Heart left ventricle (tissue), 16 donors: ENCODE measurements around the gene CTDP1. TPM values are rescaled to one million over a fixed set of nuclear protein-coding genes. Genes with fewer than 3 reads are reported as not detected.

Experiments
- ATAC-seq, 4 donors: fragments of 200-7000 bp; cut with Tn5 transposase; one replicate each; pipeline ENCODE4 v1.9.1; 2020 to 2022; ENCODE audit warnings: moderate library complexity in 4 of 4, mild to moderate bottlenecking in 3 of 4, moderate number of reproducible peaks in 1 of 4
- DNase-seq, 5 donors: peaks; one replicate each; pipeline ENCODE4 v3.0.0-alpha.2; 2020
- H3K27ac ChIP-seq, 12 donors: fragments of 200-600 bp; sonication (generic) in 4 of 12; one replicate each; pipeline versions ENCODE4 v1.5.0 to v1.8.0; 2016 to 2022; ENCODE audit warnings: mild to moderate bottlenecking in 2 of 12
- H3K27me3 ChIP-seq, 9 donors: fragments of 200-600 bp; sonication (generic) in 2 of 9; one replicate each; pipeline versions ENCODE4 v1.5.1 to v1.8.0; 2016 to 2022; ENCODE audit warnings: mild to moderate bottlenecking in 3 of 9
- H3K36me3 ChIP-seq, 9 donors: fragments of 200-600 bp; sonication (generic) in 2 of 9; one replicate each; pipeline versions ENCODE4 v1.5.0 to v1.8.0; 2018 to 2022; ENCODE audit warnings: mild to moderate bottlenecking in 2 of 9
- H3K4me1 ChIP-seq, 12 donors: fragments of 200-600 bp; sonication (generic) in 4 of 12; one replicate each; pipeline versions ENCODE4 v1.5.0 to v1.8.0; 2016 to 2022; ENCODE audit warnings: mild to moderate bottlenecking in 3 of 12
- H3K4me3 ChIP-seq, 12 donors: fragments of 200-600 bp; sonication (generic) in 4 of 12; one replicate each; pipeline versions ENCODE4 v1.5.0 to v1.8.0; 2017 to 2022; ENCODE audit warnings: mild to moderate bottlenecking in 9 of 12, moderate library complexity in 4 of 12
- H3K9me3 ChIP-seq, 12 donors: fragments of 200-600 bp; sonication (generic) in 4 of 12; one replicate each; pipeline versions ENCODE4 v1.5.0 to v1.8.0; 2016 to 2022; ENCODE audit warnings: mild to moderate bottlenecking in 1 of 12
- POLR2A ChIP-seq, 2 donors: fragments of 450-650 bp; IDR thresholded peaks; one replicate each; pipeline ENCODE4 v1.6.1; 2017; ENCODE audit warnings: antibody characterized with exemption in 2 of 2, mild to moderate bottlenecking in 2 of 2, moderate library complexity in 2 of 2
- WGBS, 4 donors: extraction: QIAGEN DNeasy Blood & Tissue Kit in 2 of 4; methylation state at CpG; one replicate each; pipeline versions ENCODE4 v1.1.5 to v1.1.7; 2013 to 2018; 5-methylcytosine and 5-hydroxymethylcytosine counted together
- intact Hi-C, 10 donors: fragments of 100-400 bp; cut with DNase I; formaldehyde crosslinking; loops; one replicate each; pipeline versions ENCODE4 v1.11.1 to v1.14.2; 2022
- polyA plus RNA-seq, 2 donors: library from polyadenylated mRNA; stranded (reverse); fragments of 200-250 nt; gene quantifications; one replicate each; pipeline ENCODE4 v1.2.3, GENCODE V29; 2013
- total RNA-seq, 9 donors: library from RNA; depleted of rRNA in 2 of 9; stranded (reverse); fragments of >200 nt in 2 of 9; fragmentation: NEBNext Ultra II Directional in 3 of 9; extraction: Animal tissue kit (Norgen Biotek cat#: 25700) in 3 of 9; gene quantifications; one replicate each; pipeline versions ENCODE4 v1.1.0 to v1.2.4, GENCODE V29; 2016 to 2023
- TF ChIP-seq, protein P1 (sequence below), 12 donors: fragments of 200-600 bp; sonication (generic) in 4 of 12; IDR thresholded peaks; one replicate each; pipeline versions ENCODE4 v1.5.0 to v1.8.0; 2018 to 2022; ENCODE audit warnings: antibody characterized with exemption in 12 of 12, mild to moderate bottlenecking in 5 of 12
- donor health status: ischemic (EF 13 %, LVEDD 7.1; RV severe dilation, severe dysfunction).
- donor health status: healthy with polysubstance abuse.
- donor health status: DM: no; HTN: yes; CAD: no.
- donor health status: DM: no; HTN: no; CAD: no.
- donor health status: ischemic (EF 25% LVEDD 6.9; RV normal size, moderate dysfunction).
- donor health status: ischemic (EF 25% LVEDD 5.7; RV mildly dilated, moderate dysfunction).
- donor health status: healthy.
- donor health status: DM: yes; HTN: yes; CAD: no.
- donor health status: ischemic (EF 35%, LVEDD 5.7; RV mildly dilated, moderate dysfunction).
- donor health status: nonischemic (EF 11% LVEDD 7.7; RV severe dilation, severe dysfunction).
- donor health status: DM: yes; HTN: yes; CAD: no.
- donor health status: PGD.
- donor health status: ischemic (EF 29% LVEDD 5.4; RV normal size, mild dysfunction).
- donor health status: nonischemic (EF 23%, LVEDD 6.1; RV moderate dilation, normal function).

The CTDP1 gene
- total and polyA plus RNA-seq, 11 donors, result 6.0 to 17.1 (median 10.3) TPM

DNA sequence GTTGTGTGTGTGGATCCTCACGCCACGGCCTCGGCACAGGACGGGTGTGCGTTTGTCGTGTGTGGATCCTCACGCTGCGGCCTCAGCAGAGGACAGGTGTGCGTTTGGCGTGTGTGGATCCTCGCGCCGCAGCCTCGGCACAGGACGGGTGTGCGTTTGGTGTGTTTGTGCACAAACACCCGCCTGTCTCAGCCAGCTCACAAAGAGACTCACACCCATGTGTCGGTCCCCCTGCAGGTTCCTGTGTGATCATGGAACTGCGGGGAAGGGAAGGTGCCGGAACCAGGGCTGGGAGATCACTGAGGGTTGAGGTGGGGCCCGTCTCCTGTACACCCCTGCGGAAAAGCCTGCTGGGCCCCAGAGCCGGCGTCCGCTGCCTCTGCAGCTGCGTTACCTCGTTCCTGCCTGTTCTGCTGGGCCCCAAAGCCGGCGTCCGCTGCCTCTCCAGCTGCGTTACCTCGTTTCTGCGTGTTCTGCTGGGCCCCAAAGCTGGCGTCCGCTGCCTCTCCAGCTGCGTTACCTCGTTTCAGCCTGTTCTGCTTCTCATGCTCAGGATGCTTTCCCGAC is 53.6 kb downstream of the CTDP1 start:
- Histone ChIP-seq H3K27me3 (no peaks in the 10 kb centered on the region), H3K4me1 (peaks cover 0 to 1% (median 0%) of the 10 kb centered on the region in 12 donors), H3K9me3 (peaks cover 0 to 28% (median 6%) of the 10 kb centered on the region in 12 donors), H3K27ac (no peak overlapping the region), H3K4me3 (no peak overlapping the region), H3K36me3 (peaks cover 4 to 96% (median 70%) of the 10 kb centered on the region in 9 donors)
- DNase-seq, result peak in 2 of 5 donors; percentile 11 to 14
- intact Hi-C loops, result no loop called here
- no peak for ATAC-seq
- TF ChIP-seq, protein P1, sequence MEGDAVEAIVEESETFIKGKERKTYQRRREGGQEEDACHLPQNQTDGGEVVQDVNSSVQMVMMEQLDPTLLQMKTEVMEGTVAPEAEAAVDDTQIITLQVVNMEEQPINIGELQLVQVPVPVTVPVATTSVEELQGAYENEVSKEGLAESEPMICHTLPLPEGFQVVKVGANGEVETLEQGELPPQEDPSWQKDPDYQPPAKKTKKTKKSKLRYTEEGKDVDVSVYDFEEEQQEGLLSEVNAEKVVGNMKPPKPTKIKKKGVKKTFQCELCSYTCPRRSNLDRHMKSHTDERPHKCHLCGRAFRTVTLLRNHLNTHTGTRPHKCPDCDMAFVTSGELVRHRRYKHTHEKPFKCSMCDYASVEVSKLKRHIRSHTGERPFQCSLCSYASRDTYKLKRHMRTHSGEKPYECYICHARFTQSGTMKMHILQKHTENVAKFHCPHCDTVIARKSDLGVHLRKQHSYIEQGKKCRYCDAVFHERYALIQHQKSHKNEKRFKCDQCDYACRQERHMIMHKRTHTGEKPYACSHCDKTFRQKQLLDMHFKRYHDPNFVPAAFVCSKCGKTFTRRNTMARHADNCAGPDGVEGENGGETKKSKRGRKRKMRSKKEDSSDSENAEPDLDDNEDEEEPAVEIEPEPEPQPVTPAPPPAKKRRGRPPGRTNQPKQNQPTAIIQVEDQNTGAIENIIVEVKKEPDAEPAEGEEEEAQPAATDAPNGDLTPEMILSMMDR (IDR thresholded peaks at IDR 0.05), result no peak
- no peak for TF ChIP-seq POLR2A (IDR thresholded peaks at IDR 0.05)
- 94 to 98% (median 96%) methylated on average over 32 to 38 of the region's 38 CpGs for WGBS, 4 donors

DNA sequence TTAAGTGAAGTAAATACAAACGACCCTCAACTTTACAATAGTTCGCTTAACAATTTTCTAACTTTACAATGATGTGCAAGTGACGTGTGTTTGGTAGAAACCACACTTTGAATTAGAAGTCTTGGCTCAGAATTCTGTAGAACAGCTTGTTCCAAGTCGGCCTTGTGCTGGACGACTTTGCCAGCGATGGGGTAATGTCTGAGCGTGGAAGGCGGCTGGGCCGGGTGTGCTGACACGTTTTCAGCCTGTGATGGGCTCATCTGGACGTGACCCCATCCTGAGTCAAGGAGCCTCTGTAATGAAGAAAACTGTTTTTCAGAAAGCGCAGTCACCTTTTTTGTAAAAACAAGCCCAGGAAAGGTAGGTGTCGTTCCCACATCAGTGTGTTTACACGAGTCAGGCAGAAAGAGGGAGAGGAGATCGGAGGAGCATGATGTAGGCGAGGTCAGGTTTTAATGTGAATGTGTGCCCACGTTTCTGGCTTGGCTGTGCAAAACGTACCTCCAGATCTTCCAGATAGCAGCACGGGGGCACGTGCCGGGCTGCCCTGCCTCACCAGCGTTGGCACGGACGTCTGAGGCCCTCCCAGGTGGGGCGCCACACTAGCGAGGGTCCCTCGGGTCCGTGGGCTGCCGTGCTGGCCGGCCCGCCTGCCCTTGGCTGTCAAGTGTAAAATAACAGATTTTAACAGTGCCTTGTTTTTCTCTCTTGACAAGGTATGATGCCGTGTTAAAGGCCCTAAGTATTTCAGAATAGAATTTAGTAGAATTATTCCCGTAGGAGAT is 54.6 kb downstream of the CTDP1 start:
- peaks cover 0 to 2% (median 0%) of the 10 kb centered on the region in 12 donors for H3K4me1 ChIP-seq
- no peak for TF ChIP-seq POLR2A (IDR thresholded peaks at IDR 0.05)
- TF ChIP-seq, protein P1 (IDR thresholded peaks at IDR 0.05), result no peak
- DNase-seq (peak in 2 of 5 donors; percentile 21 to 41), ATAC-seq (no peak)
- H3K9me3 ChIP-seq, result peaks cover 0 to 28% (median 6%) of the 10 kb centered on the region in 12 donors
- H3K36me3 ChIP-seq, result peaks cover under 1 to 95% (median 75%) of the 10 kb centered on the region in 9 donors
- H3K27ac ChIP-seq, result no peak overlapping the region
- intact Hi-C loops, result no loop called here
- H3K27me3 ChIP-seq, result no peaks in the 10 kb centered on the region
- 79 to 95% (median 89%) methylated on average over 33 of the region's 33 CpGs for WGBS, 4 donors
- H3K4me3 ChIP-seq, result no peak overlapping the region

DNA sequence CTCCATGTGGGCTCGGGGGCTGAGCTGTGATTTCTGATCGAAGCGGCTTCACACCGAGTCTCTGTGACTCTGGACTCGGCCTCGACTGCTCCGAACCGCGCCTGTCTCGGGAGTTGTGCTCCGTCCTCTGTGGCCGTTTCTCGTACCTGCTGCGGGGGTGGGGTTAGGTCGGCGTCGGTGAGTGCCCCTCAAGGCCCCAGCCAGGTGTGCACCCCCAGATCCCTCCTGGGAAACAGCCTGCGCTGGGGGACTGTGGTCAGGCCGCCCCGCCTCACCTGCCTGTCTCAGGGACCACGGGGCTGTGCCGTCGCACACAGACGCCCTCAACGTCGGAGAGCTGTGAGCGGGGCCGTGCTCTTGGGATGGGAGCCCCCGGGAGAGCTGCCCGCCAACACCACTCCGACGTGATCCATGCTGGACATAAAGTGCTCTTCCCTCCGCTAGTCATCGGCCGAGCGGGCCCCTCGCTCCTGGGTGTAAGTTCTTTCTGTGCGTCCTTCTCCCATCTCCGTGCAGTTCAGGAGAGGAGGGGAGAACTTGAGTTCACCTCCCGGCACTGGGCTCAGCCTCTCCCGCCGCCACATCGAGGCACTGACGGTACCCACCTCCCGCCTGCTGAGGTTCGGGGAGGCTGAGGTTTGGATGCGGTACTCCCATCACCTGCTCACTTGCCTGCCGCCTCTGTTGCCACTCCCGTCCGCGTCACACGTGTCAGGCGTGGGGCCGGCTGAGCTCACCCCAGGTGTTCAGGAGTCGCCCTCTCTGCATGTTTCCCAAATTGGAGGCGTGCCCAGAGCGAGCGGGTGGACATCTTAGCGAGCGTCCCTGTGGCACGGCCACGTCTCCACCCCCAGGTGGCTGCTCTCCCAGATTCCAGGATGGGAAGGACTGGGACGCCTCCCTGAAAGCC is 55.7 kb downstream of the CTDP1 start:
- WGBS, 4 donors, result 92 to 97% (median 96%) methylated on average over 40 to 63 of the region's 63 CpGs
- peak in 2 of 5 donors; percentile 17 to 19 for DNase-seq
- peaks cover 0 to 28% (median 6%) of the 10 kb centered on the region in 12 donors for H3K9me3 ChIP-seq
- ATAC-seq, result no peak
- H3K27ac ChIP-seq, result no peak overlapping the region
- no peak overlapping the region for H3K4me3 ChIP-seq
- H3K36me3 ChIP-seq, result peaks cover 0 to 87% (median 66%) of the 10 kb centered on the region in 9 donors
- intact Hi-C loops, result no loop called here
- TF ChIP-seq, protein P1 (IDR thresholded peaks at IDR 0.05), result no peak
- TF ChIP-seq POLR2A (IDR thresholded peaks at IDR 0.05), result no peak
- H3K27me3 ChIP-seq, result no peaks in the 10 kb centered on the region
- peaks cover 0 to 2% (median 0%) of the 10 kb centered on the region in 12 donors for H3K4me1 ChIP-seq
